Hypothalamus (tissue), 51 donors: Measurements from ENCODE around the gene USP49.
"Not testable (repeated sequence)": the region's sequence is repeated elsewhere in the genome, so short reads cannot be mapped to it uniquely, and the experiment has no call there.

ENCODE experiments used
- DNase-seq, 51 donors: peaks; one replicate each; lab custom pipeline; 2025; lab: John Stamatoyannopoulos, UW

USP49 gene

DNA sequence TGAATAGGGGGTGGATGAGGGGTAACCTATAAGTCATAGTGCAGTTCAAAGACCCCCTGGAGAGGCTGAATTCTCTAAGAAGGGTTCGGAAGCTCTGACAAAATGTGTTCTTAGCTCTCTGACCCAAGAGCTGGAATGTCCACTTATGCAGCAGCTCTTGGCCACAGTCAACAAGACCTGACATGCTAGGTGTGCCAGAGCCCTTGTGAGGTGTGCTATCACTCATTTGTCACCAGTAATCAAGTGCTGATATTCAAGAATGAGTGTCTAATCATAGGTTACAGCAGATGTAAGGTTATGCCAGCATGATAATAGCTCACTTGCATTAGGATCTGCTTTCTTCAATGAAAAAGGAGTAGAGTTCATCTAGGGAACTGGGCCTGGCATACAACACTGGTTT is 79.6 kb downstream of the USP49 start:
- no peak for DNase-seq

DNA sequence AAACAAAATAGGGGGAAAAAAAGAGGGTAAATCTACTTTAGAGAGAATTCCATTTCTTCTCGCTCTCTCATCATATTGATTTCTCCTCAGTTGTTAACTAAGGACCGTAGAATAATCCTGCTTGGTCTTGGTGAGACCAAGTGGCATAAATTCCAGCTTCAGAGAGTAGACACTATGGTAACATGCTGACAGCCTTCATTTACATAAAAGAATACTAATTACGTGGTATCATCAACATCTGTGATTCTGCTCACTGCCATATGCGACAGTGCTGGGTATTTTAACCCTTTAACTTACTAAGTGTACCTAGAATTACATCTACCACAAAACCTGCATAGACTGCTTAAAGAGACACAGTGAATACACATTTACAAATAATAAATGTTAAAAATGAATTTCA is 80.5 kb downstream of the USP49 start:
- no peak for DNase-seq

DNA sequence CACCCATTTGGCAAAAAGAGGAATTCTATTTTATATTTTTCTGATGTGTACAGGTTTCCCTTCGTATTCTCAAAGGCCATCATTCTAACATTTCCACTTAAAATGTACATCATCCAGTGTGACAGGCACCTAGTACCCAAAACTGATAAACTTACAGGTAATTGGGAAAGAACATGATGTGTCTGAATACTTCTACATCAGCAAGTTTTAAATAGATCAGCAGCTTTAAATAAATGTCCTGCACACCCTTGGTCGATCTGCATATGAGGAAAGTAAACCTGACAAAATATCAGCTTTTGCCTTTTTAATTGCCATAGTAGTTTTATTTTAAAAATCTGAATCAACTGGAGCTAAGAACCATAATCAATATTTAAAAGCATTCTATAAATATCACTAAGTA is 81.2 kb downstream of the USP49 start:
- DNase-seq: no peak

DNA sequence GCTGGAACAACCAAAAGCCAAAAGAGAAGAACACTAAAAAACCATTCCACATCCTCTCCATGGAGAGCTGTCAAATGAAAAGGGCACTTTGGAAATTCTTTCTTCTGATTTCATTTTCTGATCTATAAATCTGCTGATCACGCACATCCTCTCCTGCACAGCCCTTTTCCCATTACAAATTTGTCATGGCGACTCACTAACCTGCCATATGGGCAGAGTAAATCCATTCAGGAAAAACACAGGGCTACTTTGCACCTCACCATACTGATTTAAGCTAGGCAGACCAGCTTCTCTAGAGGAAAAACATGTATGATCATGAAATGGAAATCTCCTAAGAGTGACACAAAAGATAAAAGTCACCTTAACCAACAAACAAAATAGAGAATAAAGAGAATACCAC is 81.7 kb downstream of the USP49 start:
- DNase-seq: no peak

DNA sequence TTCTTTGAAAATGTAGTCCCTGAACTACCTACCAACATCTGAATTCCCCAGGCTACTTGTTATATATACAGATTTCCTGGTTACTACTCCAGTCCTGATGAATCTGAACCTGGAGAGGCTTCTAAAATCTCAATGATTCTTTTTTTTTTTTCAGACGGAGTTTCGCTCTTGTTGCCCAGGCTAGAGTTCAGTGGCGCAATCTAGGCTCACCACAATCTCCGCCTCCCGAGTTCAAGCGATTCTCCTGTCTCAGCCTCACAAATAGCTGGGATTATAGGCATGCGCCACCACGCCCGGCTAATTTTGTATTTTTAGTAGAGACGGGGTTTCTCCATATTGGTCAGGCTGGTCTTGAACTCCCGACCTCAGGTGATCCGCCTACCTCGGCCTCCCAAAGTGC is 83.2 kb downstream of the USP49 start:
- DNase-seq: not testable (repeated sequence)

DNA sequence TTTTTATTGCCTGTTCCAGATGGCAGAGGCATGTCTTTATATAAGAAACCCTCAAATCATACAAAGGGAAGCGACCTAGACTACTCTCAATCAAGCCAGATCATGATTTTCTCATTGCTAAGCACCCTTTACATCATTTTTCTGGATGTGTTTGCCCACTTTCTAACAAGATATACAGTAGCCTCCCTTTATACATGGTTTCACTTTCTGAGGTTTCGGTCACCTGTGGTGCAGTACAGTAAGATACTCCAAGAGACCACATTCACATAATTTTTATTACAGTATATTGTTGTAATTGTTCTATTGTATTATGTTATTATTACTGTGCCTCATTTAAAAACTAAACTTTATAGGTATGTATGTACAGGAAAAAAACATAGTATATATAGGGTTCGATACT is 84.1 kb downstream of the USP49 start:
- no peak for DNase-seq

DNA sequence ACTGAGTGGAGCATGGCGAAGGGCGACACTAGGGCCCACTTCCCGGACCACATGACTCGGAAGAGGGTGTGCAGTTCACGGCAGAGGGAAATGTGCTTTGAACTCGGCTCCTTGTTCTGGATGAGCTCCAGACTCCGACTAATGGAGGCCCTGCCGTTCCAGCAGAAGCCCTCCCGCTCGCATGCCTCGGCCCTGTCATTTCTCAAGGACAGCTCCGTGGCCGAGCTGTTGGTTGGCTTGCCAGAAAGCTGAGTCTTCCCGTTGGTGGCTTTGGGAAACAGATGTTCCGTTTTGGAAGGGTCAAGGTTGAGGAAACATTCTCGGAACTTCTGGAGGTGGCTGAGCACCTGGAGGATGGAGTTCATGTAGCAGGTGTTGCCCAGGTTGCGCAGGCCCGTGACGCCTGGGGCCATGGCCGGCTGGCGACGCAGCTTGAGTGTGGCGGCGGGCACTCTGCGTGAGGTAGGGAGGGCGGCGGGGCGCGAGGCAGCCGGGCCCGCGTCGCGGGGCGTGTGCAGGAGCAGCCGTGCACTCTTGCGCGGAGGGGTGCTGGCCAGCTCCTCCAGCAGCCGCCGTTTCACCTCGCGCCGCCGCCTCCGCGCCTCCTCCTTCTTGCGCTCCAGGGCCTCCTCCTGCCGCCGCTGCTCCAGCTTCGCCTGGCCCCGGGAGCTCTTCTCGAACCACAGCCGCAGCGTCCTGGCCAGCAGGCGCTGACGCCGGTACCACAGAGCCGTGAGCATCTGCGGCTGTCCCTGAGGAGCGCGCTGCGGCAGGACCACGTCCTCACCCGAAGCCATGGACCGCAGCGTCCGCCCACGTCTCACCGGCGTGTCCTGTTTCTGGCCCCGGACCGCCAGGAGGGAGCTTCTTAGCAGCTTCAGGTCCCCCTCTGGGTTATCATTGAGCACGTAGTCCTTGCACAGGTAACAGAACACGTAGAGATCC is 89.1 kb downstream of the USP49 start:
- DNase-seq: no peak

DNA sequence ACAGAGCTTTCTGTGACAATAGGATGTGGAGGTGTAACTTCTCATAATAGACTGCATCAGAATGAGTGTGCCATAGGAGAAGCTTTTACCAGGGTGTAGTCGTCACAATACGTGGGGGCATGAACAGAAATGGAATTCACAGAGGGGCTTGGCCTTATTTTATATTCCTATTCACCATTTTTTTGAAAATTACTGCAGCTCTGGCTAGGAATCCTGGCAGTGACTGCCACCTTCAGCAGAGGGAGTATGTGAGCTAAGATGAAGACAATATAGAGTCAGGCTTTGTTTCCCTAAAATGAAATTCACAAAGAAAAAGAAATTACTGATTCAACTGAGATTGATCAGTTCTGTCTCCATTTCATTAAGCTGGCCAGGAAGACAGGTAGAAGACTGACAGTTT is 93.8 kb downstream of the USP49 start:
- peak in 2 of 51 donors; percentile 9 to 38 for DNase-seq

DNA sequence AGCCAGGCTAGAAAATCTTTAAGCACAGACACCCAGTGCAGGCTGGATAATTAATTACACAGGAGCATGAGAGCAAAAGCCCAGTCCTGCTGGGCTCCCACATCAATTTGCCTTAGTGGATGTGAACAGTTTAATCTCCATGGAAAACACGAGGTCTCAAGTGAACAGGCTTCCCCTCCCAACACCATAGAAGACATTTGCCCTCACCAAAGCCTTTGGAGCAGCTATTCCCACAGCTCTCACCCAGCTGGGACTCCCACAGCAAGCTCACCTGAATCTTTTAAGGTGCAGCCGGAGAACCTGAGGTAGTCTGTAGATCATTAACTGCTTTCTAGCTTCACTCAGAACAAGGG is 95.6 kb downstream of the USP49 start:
- DNase-seq: no peak

DNA sequence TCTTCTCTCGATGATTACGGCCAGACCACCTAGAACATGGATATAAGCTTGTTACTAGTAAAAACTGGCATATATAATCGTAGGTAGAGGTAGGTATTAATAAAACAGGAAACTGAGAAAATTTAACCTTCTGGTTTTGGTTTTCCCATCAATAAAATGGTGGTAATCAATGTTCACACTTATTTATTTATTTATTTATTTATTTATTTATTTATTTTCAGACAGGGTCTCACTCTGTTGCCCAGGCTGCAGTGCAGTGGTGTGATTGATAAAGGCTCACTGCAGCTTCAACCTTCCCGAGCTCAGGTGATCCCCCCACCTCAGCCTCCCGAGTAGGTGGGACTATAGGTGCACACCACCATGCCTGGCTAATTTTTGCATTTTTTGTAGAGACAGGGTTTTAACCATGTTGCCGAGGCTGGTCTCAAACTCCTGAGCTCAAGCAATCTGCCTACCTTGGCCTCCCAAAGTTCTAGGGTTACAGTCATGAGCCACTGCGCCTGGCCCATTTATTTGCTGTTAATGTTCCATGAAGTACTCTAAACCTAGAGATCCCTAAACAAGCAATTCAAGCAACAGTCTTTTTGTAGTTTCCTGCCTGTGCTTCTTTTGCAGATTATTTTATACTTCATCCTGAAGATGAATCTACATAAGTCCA is 96.1 kb downstream of the USP49 start:
- DNase-seq: no peak

DNA sequence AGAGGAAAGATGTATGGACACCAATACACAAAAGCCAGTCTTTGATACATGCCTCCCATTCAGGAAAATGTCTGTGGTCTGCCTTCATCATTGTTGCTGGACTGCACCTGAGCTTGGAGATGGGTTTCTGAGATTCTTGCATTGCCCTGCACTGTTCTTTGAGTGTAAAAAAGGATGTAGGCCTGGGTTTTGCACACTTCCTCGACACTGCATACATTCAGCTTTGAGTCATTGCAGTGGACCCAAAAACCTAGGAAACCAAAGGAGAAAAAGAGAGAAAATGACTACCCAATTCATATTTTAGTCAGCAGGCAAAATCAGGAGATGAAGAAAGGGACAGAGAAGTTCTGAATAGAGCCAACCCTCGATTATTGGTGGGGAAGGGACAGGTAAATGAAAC is 98.7 kb downstream of the USP49 start:
- no peak for DNase-seq

DNA sequence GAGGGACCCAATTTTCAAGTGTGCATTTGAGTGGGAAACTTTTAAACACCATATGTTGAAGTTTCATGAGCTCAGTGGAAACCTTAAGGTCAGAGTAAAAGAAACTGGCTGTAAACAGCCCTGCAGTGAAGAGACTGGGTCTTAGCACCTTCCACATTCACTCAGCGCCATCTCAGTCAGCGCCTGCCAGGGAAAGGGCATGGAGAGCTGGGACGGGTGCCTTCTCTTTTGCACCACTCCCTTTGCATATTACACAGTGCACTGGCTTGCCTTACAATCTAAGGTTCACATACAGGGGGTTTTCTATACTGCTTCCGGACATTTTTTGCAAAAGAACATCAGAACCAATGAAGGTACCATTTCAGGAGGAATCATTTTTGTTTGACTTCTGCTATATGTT is 103.2 kb downstream of the USP49 start:
- no peak for DNase-seq

DNA sequence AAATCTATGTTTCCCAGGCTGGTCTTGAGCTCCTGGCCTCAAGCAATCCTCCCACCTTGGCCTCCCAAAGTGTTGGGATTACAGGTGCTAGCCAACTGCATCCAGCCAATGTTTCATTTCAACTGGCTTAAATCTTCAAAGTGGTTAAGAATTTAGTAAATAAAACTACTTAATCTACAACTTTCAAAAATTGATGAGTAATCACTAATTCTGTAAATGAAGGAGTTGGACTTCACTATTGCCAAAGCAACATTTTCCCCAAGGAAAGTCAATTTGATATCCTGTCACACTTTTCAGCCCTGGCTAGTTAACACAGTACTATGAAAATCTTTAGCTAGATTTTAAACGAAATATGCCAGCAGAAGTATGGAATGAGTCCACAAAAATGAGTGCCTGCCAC is 103.9 kb downstream of the USP49 start:
- DNase-seq: no peak

DNA sequence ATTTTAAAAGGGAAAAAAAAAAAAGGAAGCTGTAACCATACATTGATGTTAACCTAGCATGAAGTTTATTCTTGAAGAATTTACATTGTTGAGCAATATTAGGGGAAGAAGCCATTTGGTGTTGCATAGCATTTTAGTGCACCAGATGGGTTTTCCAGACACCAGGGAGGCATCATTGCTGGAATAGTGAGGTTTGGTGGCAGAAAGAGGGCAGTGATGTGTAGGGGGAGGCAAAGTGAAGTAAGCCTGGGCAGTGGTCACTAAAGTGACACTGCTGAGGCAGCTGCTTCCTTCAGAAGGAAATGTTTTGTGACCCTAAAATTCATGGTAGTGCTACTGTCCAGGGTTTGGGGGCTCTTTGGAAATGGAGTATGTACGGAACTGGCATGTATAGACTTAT is 105.1 kb downstream of the USP49 start:
- DNase-seq: no peak

DNA sequence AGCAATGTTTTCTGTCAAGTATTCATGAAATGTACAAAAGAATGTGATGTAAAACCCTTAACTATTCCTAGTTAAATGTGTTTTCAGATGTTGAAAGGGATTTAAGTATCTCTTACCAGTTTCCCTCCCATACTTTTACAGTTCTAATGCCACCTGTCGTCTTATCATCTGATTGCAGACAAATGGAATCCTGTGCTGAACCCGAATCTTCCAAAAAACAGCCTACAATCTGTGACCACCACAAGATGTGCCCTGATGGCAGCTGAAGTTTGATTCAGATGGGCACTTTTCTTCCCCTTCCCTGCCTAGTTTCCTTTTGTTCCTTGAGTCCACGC is 105.8 kb downstream of the USP49 start:
- no peak for DNase-seq

DNA sequence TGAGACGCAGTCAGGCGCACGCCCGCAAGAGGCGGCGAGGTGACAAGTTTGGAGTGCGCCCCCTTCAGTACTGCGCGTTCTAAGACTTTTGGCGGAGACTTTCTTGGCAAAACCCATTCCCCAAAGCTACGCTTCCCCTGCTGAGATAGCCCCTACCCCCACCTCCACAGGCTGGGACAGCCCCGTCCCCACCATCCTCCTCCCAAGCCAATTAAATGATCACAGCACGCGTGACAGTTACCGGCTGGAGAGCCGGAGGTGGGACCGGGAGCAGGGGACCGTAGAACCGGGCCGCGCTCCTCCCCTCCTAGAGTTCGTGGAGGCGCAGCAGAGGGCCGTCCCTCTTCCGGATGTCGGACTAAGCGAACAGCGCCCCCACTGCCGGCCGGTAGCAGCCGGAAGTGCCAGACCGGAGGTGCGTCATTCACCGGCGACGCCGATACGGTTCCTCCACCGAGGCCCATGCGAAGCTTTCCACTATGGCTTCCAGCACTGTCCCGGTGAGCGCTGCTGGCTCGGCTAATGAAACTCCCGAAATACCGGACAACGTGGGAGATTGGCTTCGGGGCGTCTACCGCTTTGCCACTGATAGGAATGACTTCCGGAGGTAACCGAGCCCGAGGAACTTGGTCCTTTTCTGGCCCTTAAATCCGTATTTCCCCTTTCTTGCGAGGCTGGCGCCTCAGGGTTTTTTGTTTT is 107.8 kb downstream of the USP49 start, which contains the start of gene TOMM6:
Gene TOMM6 (plus strand): TSS at position 476 of the 699 bp plus-strand sequence. CDS start 4 bp downstream, at position 480.
- peak; percentile 66 to 96 (median 90) for DNase-seq

DNA sequence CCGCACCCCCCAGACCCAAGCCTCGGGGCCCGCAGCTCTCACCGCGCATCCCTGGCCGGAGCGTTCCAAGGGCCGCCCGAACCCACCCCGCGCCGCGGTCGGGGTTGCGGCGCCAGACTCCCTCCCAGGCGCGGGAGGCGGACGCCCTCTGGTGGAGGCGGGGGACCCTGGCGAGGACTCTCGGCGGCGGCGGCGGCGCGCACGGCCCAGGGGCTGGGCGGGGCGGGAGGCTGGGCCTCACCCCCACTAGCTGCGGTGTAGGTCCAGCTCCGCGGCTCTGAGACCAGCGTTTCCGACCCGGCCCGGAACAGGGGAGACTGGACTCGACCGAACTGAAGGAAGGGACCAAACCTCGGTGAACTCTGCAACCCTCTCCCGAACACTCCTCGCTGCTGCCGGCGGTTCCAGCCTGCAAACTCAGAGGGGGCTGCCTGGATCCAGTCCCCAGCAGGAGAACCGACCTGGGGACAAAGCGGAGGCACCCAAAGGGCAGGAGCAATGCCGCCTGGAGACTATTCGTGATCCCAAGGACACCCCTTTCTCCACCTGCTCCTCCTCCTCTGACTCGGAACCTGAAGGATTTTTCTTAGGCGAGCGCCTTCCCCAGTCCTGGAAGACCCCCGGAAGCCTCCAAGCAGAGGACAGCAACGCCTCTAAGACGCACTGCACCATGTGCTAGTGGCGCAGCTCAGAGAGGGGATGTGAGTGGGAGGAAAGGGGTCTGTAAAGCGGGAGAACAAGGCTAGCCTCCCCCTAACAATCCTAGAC is 108.5 kb downstream of the USP49 start:
- DNase-seq: peak in 50 of 51 donors; percentile 29 to 92 (median 80)

DNA sequence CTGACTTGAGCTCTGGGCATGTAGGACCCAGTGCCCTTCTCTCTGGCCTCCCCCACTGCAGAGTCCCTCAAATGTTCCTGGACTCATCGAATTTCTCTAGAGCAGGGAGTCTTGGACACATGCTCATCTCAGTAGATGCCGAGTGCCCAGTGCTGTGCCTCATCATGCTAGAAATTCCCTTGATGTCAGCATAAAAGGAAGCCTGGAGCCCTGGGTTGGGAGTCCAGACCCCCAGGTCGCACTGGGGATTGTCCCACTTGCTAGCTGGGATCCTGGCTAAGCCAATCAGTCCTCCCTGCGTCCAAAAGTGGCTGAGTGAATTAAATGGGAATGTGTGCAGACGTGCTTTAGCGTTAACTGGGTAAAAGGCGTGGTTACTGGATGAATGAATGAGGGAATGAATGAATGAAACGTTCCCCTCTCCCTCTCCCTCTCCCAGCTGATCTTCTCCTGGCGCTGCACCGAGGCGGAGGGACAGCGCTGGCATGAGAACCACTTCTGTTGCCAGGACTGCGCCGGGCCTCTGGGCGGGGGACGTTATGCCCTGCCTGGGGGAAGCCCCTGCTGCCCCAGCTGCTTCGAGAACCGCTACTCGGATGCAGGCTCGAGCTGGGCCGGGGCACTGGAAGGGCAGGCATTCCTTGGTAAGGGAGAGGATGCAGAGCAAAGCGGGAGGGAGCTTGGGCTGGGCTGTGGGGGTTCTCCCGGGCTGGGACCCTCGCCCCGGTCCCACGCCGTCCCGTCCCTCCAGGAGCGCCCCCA is 109.3 kb downstream of the USP49 start:
- DNase-seq: peak in 27 of 51 donors; percentile 20 to 72 (median 41)

DNA sequence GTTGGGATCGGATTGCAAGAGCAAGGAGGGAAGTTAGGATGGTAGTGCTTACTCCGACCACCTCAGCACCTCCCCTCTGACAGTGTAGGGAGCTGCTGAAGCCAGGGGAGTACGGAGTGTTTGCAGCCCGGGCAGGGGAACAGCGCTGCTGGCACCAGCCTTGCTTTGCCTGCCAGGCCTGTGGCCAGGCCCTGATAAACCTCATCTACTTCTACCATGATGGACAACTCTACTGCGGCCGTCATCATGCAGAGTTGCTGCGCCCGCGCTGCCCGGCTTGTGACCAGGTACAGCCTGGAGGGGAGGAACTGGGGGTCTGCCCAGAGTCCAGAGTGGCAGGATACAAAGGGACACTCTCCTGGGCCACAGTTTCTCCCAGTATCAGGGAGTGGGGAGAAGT is 109.9 kb downstream of the USP49 start:
- DNase-seq: no peak

DNA sequence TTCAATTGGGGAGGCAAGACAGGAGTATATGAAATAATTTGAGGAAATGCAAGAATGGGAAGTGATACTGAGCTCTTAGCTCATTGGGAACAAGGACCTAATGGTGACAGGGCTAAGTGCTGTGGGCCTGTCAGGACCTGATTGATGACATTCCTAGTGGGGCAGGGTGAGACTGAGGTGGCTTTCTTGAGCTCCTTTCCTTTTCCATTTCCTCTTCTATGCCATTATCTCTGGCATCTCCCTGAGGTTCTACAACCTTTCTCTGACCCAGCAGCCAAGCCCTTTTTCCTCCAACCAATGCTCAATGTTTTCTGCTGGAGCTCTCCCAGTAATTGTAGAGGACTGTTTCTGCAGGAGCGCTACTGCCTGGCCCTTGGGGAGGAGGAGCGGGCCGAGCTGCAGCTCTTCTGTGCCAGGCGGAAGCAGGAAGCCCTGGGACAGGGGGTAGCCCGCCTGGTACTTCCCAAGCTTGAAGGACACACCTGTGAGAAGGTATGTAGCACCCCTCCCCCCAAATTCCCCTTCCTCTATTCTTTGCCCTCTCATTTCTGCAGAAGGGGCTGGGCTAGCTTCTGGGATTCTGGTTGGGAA is 110.5 kb downstream of the USP49 start:
- no peak for DNase-seq
